ENCODE data around the gene ALMS1.
"Not testable (repeated sequence)": the region's sequence is repeated elsewhere in the genome, so short reads cannot be mapped to it uniquely, and the experiment has no call there.

Gene ALMS1

GRCh38 chr2:73402386-73403103 lies 16.9 kb downstream of the ALMS1 start:
- no peak for DNase-seq

GRCh38 chr2:73403237-73403636 lies 17.6 kb downstream of the ALMS1 start:
- DNase-seq = no peak

- DNase-seq = no peak
These were observed 18.8 kb downstream of the ALMS1 start for GRCh38 chr2:73404409-73404808.

- no peak for DNase-seq
These were observed 21.4 kb downstream of the ALMS1 start for GRCh38 chr2:73406996-73407395.

GRCh38 chr2:73408198-73408597 lies 22.6 kb downstream of the ALMS1 start:
- DNase-seq = no peak

- DNase-seq = no peak
These were observed 29.1 kb downstream of the ALMS1 start for GRCh38 chr2:73414696-73415095.

- no peak for DNase-seq
These were observed 30.3 kb downstream of the ALMS1 start for GRCh38 chr2:73415906-73416305.

- DNase-seq = no peak
These were observed 32.7 kb downstream of the ALMS1 start for GRCh38 chr2:73418343-73418742.

- DNase-seq = no peak
These were observed 38.3 kb downstream of the ALMS1 start for GRCh38 chr2:73423913-73424312.

- DNase-seq = no peak
These were observed 40.5 kb downstream of the ALMS1 start for GRCh38 chr2:73426176-73426575.

GRCh38 chr2:73436019-73436418 lies 50.4 kb downstream of the ALMS1 start:
- DNase-seq = no peak

GRCh38 chr2:73444202-73444601 lies 58.6 kb downstream of the ALMS1 start:
- DNase-seq = no peak

- DNase-seq = no peak
These were observed 63.2 kb downstream of the ALMS1 start for GRCh38 chr2:73448856-73449255.

- no peak for DNase-seq
These were observed 63.8 kb downstream of the ALMS1 start for GRCh38 chr2:73449404-73449803.

GRCh38 chr2:73451263-73451972 lies 65.8 kb downstream of the ALMS1 start:
- no peak for DNase-seq

- DNase-seq = no peak
These were observed 72.3 kb downstream of the ALMS1 start for GRCh38 chr2:73457982-73458381.

- DNase-seq = not testable (repeated sequence)
These were observed 76.8 kb downstream of the ALMS1 start for GRCh38 chr2:73462388-73462787.

- no peak for DNase-seq
These were observed 82.7 kb downstream of the ALMS1 start for GRCh38 chr2:73468376-73468775.

- not testable (repeated sequence) for DNase-seq
These were observed 98.2 kb downstream of the ALMS1 start for GRCh38 chr2:73483874-73484273.

- DNase-seq = no peak
These were observed 101.5 kb downstream of the ALMS1 start for GRCh38 chr2:73487112-73487657.

- no peak for DNase-seq
These were observed 102.4 kb downstream of the ALMS1 start for GRCh38 chr2:73488079-73488478.

GRCh38 chr2:73489053-73489452 lies 103.4 kb downstream of the ALMS1 start:
- no peak for DNase-seq

GRCh38 chr2:73494031-73494430 lies 108.4 kb downstream of the ALMS1 start:
- no peak for DNase-seq

- DNase-seq = no peak
These were observed 118.4 kb downstream of the ALMS1 start for GRCh38 chr2:73503992-73504570.
